ENCODE results near the gene SH3BP1. TPM values are rescaled to one million over a fixed set of nuclear protein-coding genes. Genes with fewer than 3 reads are reported as not detected.

Gene SH3BP1
- total and polyA plus RNA-seq, 2 of the 8 experiments (the other 6 are each of a cell fraction or from before 2014, with no cell fraction given), result 23.9 to 40.3 TPM

DNA sequence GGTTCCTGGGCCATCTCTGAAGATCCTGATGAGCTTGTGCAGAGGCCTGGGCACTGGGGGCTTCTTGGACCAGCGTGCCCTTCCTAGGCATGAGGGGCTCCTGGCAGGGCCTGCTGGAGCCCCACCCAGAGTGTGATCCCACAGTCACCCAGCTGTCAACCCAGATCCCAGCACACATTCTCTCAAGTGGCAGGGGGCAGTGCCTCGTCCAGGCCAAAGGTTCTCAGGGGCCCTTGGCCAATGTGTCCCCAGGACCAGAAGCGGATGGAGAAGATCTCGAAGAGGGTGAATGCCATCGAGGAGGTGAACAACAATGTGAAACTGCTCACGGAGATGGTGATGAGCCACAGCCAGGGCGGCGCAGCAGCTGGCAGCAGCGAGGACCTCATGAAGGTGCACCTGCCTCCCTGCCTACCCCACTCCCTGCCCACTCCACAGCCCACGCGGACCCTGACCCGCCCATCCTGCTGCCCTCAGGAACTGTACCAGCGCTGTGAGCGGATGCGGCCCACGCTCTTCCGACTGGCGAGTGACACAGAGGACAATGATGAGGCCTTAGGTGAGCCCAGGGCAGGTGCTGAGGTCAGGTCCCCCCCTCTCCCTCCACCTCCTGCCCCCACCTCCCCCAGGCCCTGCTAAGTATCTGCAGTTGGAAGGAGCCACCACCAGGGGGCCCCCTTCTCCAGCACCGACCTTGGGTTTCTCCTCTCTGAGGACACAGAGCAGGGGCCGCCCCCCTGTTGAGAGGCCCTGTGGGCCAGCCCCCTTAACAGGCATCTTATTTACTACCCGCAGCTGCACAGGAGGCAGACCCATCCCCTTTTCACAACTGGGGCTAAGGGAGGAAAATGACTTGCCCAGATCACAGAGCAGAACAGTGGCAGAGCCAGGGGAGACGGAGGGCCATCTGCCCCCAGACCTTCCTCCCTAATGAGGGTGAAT is 16.1 kb upstream of the SH3BP1 start (continued):
- TF ChIP-seq, protein P1, sequence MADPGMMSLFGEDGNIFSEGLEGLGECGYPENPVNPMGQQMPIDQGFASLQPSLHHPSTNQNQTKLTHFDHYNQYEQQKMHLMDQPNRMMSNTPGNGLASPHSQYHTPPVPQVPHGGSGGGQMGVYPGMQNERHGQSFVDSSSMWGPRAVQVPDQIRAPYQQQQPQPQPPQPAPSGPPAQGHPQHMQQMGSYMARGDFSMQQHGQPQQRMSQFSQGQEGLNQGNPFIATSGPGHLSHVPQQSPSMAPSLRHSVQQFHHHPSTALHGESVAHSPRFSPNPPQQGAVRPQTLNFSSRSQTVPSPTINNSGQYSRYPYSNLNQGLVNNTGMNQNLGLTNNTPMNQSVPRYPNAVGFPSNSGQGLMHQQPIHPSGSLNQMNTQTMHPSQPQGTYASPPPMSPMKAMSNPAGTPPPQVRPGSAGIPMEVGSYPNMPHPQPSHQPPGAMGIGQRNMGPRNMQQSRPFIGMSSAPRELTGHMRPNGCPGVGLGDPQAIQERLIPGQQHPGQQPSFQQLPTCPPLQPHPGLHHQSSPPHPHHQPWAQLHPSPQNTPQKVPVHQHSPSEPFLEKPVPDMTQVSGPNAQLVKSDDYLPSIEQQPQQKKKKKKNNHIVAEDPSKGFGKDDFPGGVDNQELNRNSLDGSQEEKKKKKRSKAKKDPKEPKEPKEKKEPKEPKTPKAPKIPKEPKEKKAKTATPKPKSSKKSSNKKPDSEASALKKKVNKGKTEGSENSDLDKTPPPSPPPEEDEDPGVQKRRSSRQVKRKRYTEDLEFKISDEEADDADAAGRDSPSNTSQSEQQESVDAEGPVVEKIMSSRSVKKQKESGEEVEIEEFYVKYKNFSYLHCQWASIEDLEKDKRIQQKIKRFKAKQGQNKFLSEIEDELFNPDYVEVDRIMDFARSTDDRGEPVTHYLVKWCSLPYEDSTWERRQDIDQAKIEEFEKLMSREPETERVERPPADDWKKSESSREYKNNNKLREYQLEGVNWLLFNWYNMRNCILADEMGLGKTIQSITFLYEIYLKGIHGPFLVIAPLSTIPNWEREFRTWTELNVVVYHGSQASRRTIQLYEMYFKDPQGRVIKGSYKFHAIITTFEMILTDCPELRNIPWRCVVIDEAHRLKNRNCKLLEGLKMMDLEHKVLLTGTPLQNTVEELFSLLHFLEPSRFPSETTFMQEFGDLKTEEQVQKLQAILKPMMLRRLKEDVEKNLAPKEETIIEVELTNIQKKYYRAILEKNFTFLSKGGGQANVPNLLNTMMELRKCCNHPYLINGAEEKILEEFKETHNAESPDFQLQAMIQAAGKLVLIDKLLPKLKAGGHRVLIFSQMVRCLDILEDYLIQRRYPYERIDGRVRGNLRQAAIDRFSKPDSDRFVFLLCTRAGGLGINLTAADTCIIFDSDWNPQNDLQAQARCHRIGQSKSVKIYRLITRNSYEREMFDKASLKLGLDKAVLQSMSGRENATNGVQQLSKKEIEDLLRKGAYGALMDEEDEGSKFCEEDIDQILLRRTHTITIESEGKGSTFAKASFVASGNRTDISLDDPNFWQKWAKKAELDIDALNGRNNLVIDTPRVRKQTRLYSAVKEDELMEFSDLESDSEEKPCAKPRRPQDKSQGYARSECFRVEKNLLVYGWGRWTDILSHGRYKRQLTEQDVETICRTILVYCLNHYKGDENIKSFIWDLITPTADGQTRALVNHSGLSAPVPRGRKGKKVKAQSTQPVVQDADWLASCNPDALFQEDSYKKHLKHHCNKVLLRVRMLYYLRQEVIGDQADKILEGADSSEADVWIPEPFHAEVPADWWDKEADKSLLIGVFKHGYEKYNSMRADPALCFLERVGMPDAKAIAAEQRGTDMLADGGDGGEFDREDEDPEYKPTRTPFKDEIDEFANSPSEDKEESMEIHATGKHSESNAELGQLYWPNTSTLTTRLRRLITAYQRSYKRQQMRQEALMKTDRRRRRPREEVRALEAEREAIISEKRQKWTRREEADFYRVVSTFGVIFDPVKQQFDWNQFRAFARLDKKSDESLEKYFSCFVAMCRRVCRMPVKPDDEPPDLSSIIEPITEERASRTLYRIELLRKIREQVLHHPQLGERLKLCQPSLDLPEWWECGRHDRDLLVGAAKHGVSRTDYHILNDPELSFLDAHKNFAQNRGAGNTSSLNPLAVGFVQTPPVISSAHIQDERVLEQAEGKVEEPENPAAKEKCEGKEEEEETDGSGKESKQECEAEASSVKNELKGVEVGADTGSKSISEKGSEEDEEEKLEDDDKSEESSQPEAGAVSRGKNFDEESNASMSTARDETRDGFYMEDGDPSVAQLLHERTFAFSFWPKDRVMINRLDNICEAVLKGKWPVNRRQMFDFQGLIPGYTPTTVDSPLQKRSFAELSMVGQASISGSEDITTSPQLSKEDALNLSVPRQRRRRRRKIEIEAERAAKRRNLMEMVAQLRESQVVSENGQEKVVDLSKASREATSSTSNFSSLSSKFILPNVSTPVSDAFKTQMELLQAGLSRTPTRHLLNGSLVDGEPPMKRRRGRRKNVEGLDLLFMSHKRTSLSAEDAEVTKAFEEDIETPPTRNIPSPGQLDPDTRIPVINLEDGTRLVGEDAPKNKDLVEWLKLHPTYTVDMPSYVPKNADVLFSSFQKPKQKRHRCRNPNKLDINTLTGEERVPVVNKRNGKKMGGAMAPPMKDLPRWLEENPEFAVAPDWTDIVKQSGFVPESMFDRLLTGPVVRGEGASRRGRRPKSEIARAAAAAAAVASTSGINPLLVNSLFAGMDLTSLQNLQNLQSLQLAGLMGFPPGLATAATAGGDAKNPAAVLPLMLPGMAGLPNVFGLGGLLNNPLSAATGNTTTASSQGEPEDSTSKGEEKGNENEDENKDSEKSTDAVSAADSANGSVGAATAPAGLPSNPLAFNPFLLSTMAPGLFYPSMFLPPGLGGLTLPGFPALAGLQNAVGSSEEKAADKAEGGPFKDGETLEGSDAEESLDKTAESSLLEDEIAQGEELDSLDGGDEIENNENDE (IDR thresholded peaks at IDR 0.05; ENCODE audit: insufficient replicate concordance, low read length), result no peak
- no peak for TF ChIP-seq SUZ12 (IDR thresholded peaks at IDR 0.05; ENCODE audit: low read length)
- TF ChIP-seq EZH2 (IDR thresholded peaks at IDR 0.05; ENCODE audit: low read depth, low read length, severe bottlenecking), result no peak
- TF ChIP-seq NANOG (IDR thresholded peaks at IDR 0.05; ENCODE audit: insufficient read depth, low read depth, low read length, poor library complexity, severe bottlenecking), result no peak

Measured in H1 (cell line).